ENCODE measurements around the gene HDLBP. TPM values are rescaled to one million over a fixed set of nuclear protein-coding genes. Genes with fewer than 3 reads are reported as not detected.
A peak's percentile ranks its signal among the peaks of the same experiment; 100 is the strongest.

Gene HDLBP
- total and polyA plus RNA-seq, 10 of the 15 experiments (the other 5 are each of a cell fraction or from before 2014, with no cell fraction given), result 19.5 to 383 (median 249) TPM

DNA sequence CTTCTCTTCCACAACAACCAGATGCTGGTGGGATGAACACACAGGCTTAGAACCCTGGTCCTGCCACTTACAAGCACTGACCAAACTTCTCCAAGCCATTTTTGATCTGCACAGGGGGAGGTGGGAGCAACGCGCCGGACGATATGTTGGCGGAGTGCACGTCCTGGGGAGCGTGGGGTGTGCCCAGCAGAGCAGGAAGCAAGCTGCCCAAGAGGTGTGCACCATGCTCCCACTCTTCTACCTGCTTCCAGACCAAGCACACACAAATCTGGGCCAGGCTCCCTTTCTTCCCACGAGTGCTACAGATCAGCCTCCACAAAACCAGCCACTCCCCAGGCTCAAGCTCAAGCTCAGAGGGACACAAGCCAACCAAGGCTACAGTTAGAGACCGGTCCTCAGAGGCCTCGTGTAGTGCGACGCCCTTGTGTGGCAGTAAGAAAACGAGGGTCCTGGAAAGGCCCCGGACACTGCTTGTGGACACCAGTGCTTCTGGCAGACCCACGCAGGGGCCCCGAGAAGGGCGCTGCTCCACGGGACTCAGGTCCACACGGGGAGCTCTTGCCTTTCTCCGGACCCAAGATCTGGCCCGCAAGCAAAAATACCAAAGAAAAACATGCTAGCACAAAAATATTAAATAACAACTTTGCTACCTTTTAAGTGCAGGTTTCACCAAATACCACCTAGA is 75.0 kb downstream of the HDLBP start:
- 99% methylated on average over 20 of the region's 21 CpGs for WGBS (ENCODE audit: insufficient coverage, insufficient replicate concordance, low lambda C conversion rate, missing lambda C conversion rate)
- Histone ChIP-seq H3K4me2 (ENCODE audit: control insufficient read depth, insufficient read depth) (no peak overlapping the region), H3K27ac (ENCODE audit: control insufficient read depth, insufficient read depth) (no peak overlapping the region), H3K27me3 (replicated peaks in 1 of 2; ENCODE audit: control insufficient read depth in 2 of 2, insufficient read depth in 2 of 2, low read length in 1 of 2) (no peaks in the 10 kb centered on the region), H3K4me1 (ENCODE audit: control insufficient read depth, insufficient read depth, low read length) (no peaks in the 10 kb centered on the region), H3K36me3 (ENCODE audit: control insufficient read depth in 2 of 2, insufficient read depth in 2 of 2, low read length in 1 of 2) (peaks cover 45 to 53% of the 10 kb centered on the region in 2 experiments), H3K79me2 (ENCODE audit: control insufficient read depth, insufficient read depth, low read length) (no peaks in the 10 kb centered on the region), H3K9ac (ENCODE audit: control insufficient read depth, insufficient read depth, low read length) (no peak overlapping the region), H3K4me3 (no peak overlapping the region), H3K9me3 (replicated peaks; ENCODE audit: control insufficient read depth, insufficient read depth, low read length) (no peaks in the 10 kb centered on the region), H2AFZ (ENCODE audit: control insufficient read depth, low read depth, low read length) (no peak overlapping the region), H4K20me1 (ENCODE audit: control insufficient read depth, insufficient read depth) (peaks cover 4% of the 10 kb centered on the region; the same call in 1 of the 2 replicates)
- ChIA-PET RAD21 (ENCODE audit: unreplicated experiment) (no interaction called here), CTCF (interaction anchor here (0.7 to 1.3 kb wide), 2 partner anchors 151 to 162 kb away, joined by 3 read pairs; no protein-coding TSS in a partner anchor), POLR2A (interaction anchor here (0.6 to 0.8 kb wide), 3 partner anchors 61 to 162 kb away, joined by 3 to 9 read pairs (median 4); no protein-coding TSS in a partner anchor), SMC1A (ENCODE audit: uncharacterized antibody, unreplicated experiment) (no interaction called here)
- TF ChIP-seq HDAC2 (IDR thresholded peaks at IDR 0.05) (no peak), PML (IDR thresholded peaks at IDR 0.05; ENCODE audit: low read length) (no peak), MXI1 (IDR thresholded peaks at IDR 0.05; ENCODE audit: low read depth, low read length) (no peak), CUX1 (IDR thresholded peaks at IDR 0.05; ENCODE audit: insufficient replicate concordance, low read depth, low read length) (no peak), POLR2A (IDR thresholded peaks at IDR 0.05; ENCODE audit: low read depth, low read length) (peak; percentile 35; the same call in 1 of the 2 replicates), CBFB (IDR thresholded peaks at IDR 0.05; ENCODE audit: low read depth) (no peak)
- TF ChIP-seq, protein P1, sequence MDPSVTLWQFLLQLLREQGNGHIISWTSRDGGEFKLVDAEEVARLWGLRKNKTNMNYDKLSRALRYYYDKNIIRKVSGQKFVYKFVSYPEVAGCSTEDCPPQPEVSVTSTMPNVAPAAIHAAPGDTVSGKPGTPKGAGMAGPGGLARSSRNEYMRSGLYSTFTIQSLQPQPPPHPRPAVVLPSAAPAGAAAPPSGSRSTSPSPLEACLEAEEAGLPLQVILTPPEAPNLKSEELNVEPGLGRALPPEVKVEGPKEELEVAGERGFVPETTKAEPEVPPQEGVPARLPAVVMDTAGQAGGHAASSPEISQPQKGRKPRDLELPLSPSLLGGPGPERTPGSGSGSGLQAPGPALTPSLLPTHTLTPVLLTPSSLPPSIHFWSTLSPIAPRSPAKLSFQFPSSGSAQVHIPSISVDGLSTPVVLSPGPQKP (IDR thresholded peaks at IDR 0.05; ENCODE audit: low read depth, low read length), result no peak
- DNase-seq (ENCODE audit: low read depth, low spot score), result no peak
- FAIRE-seq, result no peak
- BruUV-seq (replicated peaks), result no TSS peak
- intact Hi-C loops (cut with micrococcal nuclease; ENCODE audit: unreplicated experiment) (no loop called here), in situ Hi-C loops (cut with MboI) (no loop called here)
- no peak for ATAC-seq

All from GM12878 (cell line).